ENCODE results near the gene CLPTM1L. TPM values are rescaled to one million over a fixed set of nuclear protein-coding genes. Genes with fewer than 3 reads are reported as not detected.

CLPTM1L gene
- total RNA-seq, 1 experiment from 2014 or later, result 146 TPM

DNA sequence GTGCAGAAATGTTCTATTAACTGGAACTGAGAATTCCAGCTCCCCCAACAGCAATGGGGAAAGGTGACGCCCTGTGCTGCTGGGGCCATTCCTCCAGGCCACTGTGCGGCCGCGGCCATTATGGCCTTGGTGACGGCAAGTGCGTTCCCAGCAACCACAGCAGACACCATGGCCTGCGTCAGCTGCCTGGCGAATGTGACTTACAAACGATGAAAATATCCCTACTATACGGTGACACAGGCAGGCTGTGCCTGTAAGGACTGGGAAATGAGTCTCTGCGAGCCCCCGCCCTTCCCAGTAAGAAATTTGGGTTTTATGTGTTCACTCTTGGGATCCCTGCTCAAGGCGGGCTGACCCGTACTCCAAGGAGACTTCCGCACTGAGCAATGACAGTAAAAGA is 20.6 kb downstream of the CLPTM1L start:
- POLR2A ChIA-PET (ENCODE audit: low non-redundant PET), result no interaction called here
- DNase-seq (ENCODE audit: low spot score), result no peak
- Histone ChIP-seq H3K4me1 (ENCODE audit: insufficient read depth, low read length, poor library complexity, severe bottlenecking) (peaks cover 7% of the 10 kb centered on the region), H3K27ac (ENCODE audit: low read depth, low read length, poor library complexity, severe bottlenecking) (no peak overlapping the region), H3K9me3 (ENCODE audit: low read depth, low read length, poor library complexity, severe bottlenecking) (no peaks in the 10 kb centered on the region), H3K27me3 (replicated peaks; ENCODE audit: insufficient read depth, low read depth, low read length, poor library complexity) (no peaks in the 10 kb centered on the region), H3K4me3 (ENCODE audit: low read depth, low read length, poor library complexity, severe bottlenecking) (no peak overlapping the region), H3K36me3 (ENCODE audit: insufficient read depth, low read length, poor library complexity, severe bottlenecking) (peaks cover 53% of the 10 kb centered on the region)
- no TSS peak for BruUV-seq (replicated peaks)
- intact Hi-C loops (cut with micrococcal nuclease; ENCODE audit: unreplicated experiment), result no loop called here
- CTCF ChIA-PET, result no interaction called here
- TF ChIP-seq, protein P1, sequence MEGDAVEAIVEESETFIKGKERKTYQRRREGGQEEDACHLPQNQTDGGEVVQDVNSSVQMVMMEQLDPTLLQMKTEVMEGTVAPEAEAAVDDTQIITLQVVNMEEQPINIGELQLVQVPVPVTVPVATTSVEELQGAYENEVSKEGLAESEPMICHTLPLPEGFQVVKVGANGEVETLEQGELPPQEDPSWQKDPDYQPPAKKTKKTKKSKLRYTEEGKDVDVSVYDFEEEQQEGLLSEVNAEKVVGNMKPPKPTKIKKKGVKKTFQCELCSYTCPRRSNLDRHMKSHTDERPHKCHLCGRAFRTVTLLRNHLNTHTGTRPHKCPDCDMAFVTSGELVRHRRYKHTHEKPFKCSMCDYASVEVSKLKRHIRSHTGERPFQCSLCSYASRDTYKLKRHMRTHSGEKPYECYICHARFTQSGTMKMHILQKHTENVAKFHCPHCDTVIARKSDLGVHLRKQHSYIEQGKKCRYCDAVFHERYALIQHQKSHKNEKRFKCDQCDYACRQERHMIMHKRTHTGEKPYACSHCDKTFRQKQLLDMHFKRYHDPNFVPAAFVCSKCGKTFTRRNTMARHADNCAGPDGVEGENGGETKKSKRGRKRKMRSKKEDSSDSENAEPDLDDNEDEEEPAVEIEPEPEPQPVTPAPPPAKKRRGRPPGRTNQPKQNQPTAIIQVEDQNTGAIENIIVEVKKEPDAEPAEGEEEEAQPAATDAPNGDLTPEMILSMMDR (conservative IDR thresholded peaks at IDR 0.05; ENCODE audit: low read depth, low read length), result no peak
- TF ChIP-seq EZH2 (IDR thresholded peaks at IDR 0.05; ENCODE audit: borderline replicate concordance, low read depth, low read length, poor library complexity, severe bottlenecking), result no peak

DNA sequence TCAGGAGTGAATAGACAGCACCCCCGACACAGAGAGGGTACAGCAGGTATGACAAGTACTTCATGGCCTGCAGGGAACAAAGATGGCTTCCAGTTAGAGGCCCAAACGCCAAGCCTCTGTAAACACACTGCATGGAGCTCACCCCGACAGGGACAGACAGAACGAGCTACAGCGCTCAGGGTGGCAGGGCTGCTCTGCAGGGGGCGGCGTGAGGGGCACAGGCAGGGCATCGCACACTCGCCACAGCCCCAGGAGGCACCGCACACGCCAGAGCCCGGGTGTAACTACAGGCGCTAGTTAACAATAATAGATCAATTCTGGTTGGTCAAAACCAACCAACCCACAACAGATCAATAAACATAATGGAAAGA is 21.1 kb downstream of the CLPTM1L start:
- no peak for DNase-seq (ENCODE audit: low spot score)
- no peak overlapping the region for H3K27ac ChIP-seq (ENCODE audit: low read depth, low read length, poor library complexity, severe bottlenecking)
- ChIA-PET POLR2A (ENCODE audit: low non-redundant PET) (no interaction called here), CTCF (no interaction called here)
- H3K9me3 ChIP-seq (ENCODE audit: low read depth, low read length, poor library complexity, severe bottlenecking), result no peaks in the 10 kb centered on the region
- intact Hi-C loops (cut with micrococcal nuclease; ENCODE audit: unreplicated experiment), result no loop called here
- BruUV-seq (replicated peaks), result no TSS peak
- peaks cover 56% of the 10 kb centered on the region for H3K36me3 ChIP-seq (ENCODE audit: insufficient read depth, low read length, poor library complexity, severe bottlenecking)
- TF ChIP-seq, protein P1 (conservative IDR thresholded peaks at IDR 0.05; ENCODE audit: low read depth, low read length), result no peak
- TF ChIP-seq EZH2 (IDR thresholded peaks at IDR 0.05; ENCODE audit: borderline replicate concordance, low read depth, low read length, poor library complexity, severe bottlenecking), result no peak
- H3K4me3 ChIP-seq (ENCODE audit: low read depth, low read length, poor library complexity, severe bottlenecking), result no peak overlapping the region
- H3K27me3 ChIP-seq (replicated peaks; ENCODE audit: insufficient read depth, low read depth, low read length, poor library complexity), result no peaks in the 10 kb centered on the region
- H3K4me1 ChIP-seq (ENCODE audit: insufficient read depth, low read length, poor library complexity, severe bottlenecking), result peaks cover 7% of the 10 kb centered on the region

DNA sequence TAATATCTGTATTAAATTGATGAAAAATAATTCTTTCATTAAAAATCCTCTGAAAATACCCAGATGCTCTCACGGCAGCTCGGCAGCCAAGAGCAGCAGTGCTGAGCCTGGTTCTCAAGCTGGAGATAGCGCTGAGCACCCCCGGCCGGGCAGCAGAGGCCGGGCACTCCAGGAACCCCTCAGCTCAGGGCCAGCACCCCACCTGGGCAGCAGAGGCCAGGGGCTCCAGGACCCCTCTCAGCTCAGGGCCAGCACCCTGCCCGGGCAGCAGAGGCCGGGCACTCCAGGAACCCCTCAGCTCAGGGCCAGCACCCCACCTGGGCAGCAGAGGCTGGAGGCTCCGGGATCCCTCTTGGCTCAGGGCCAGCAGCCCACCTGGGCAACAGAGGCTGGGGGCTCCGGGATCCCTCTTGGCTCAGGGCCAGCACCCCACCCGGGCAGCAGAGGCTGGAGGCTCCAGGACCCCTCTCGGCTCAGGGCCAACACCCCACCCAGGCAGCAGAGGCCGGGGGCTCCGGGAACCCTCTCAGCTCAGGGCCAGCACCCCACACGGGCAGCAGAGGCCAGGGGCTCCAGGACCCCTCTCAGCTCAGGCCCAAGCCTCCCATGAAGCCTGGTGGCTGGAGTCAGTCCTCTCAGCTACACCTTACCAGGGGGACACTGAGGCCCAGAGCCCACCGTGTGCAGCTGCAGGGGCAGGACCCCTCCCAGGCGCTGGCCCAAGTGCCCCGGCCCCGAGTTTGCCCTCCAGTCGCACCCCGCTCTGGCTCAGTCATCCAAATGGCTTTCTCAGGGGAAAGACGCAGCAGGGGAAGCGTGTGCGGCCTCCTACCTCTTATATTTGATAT is 21.7 kb downstream of the CLPTM1L start:
- Histone ChIP-seq H3K36me3 (ENCODE audit: insufficient read depth, low read length, poor library complexity, severe bottlenecking) (peaks cover 59% of the 10 kb centered on the region), H3K9me3 (ENCODE audit: low read depth, low read length, poor library complexity, severe bottlenecking) (no peaks in the 10 kb centered on the region), H3K27me3 (replicated peaks; ENCODE audit: insufficient read depth, low read depth, low read length, poor library complexity) (no peaks in the 10 kb centered on the region), H3K4me3 (ENCODE audit: low read depth, low read length, poor library complexity, severe bottlenecking) (no peak overlapping the region), H3K4me1 (ENCODE audit: insufficient read depth, low read length, poor library complexity, severe bottlenecking) (peaks cover 3% of the 10 kb centered on the region), H3K27ac (ENCODE audit: low read depth, low read length, poor library complexity, severe bottlenecking) (no peak overlapping the region)
- BruUV-seq (replicated peaks), result no TSS peak
- ChIA-PET POLR2A (ENCODE audit: low non-redundant PET) (no interaction called here), CTCF (no interaction called here)
- DNase-seq (ENCODE audit: low spot score), result no peak
- no peak for TF ChIP-seq EZH2 (IDR thresholded peaks at IDR 0.05; ENCODE audit: borderline replicate concordance, low read depth, low read length, poor library complexity, severe bottlenecking)
- TF ChIP-seq, protein P1 (conservative IDR thresholded peaks at IDR 0.05; ENCODE audit: low read depth, low read length), result no peak
- intact Hi-C loops (cut with micrococcal nuclease; ENCODE audit: unreplicated experiment), result no loop called here

Measured in A673 (cell line).